ENCODE data around the gene KAT8. TPM values are rescaled to one million over a fixed set of nuclear protein-coding genes. Genes with fewer than 3 reads are reported as not detected.

The KAT8 gene
- total RNA-seq, 1 donor from 2014 or later: 93.7 TPM

DNA sequence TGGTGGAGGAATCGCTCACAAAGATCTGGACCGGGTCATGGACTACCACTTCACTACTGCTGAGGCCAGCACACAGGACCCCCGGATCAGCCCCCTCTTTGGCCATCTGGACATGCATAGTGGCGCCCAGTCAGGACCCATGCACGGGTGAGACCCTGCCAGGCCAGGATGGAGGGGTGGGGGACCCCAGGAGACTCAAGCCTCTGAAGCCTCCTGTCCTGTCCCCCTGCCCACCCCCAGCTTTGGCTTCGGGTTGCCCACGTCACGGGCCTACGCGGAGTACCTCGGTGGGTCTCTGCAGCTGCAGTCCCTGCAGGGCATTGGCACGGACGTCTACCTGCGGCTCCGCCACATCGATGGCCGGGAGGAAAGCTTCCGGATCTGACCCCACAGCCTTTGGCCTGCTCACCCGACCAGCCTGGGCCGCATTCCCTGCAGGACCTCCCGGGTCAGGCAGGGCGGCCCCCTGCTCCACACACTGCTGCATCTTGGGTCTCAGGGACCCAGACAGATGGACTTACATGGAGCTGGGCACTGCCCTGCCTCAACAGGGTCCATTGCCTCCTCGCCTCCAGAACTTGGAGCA is 5.5 kb upstream of the KAT8 start:
- Mint-ChIP-seq H3K4me1 (peaks cover 24% of the 10 kb centered on the region), H3K27ac (no peak overlapping the region), H3K36me3 (ENCODE audit: low read depth) (peaks cover 32% of the 10 kb centered on the region), H3K9me3 (no peaks in the 10 kb centered on the region), H3K4me3 (no peak overlapping the region), H3K27me3 (no peaks in the 10 kb centered on the region)
- ChIA-PET CTCF (no interaction called here), POLR2A (no interaction called here)
- ATAC-seq (ENCODE audit: low read depth) (no peak), DNase-seq (no peak)
- TF ChIP-seq, protein P1, sequence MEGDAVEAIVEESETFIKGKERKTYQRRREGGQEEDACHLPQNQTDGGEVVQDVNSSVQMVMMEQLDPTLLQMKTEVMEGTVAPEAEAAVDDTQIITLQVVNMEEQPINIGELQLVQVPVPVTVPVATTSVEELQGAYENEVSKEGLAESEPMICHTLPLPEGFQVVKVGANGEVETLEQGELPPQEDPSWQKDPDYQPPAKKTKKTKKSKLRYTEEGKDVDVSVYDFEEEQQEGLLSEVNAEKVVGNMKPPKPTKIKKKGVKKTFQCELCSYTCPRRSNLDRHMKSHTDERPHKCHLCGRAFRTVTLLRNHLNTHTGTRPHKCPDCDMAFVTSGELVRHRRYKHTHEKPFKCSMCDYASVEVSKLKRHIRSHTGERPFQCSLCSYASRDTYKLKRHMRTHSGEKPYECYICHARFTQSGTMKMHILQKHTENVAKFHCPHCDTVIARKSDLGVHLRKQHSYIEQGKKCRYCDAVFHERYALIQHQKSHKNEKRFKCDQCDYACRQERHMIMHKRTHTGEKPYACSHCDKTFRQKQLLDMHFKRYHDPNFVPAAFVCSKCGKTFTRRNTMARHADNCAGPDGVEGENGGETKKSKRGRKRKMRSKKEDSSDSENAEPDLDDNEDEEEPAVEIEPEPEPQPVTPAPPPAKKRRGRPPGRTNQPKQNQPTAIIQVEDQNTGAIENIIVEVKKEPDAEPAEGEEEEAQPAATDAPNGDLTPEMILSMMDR (IDR thresholded peaks at IDR 0.05): no peak
- intact Hi-C loops (cut with micrococcal nuclease): loop anchor here (10.0 kb wide), 1 partner anchor 223 kb away; no protein-coding TSS in a partner anchor

DNA sequence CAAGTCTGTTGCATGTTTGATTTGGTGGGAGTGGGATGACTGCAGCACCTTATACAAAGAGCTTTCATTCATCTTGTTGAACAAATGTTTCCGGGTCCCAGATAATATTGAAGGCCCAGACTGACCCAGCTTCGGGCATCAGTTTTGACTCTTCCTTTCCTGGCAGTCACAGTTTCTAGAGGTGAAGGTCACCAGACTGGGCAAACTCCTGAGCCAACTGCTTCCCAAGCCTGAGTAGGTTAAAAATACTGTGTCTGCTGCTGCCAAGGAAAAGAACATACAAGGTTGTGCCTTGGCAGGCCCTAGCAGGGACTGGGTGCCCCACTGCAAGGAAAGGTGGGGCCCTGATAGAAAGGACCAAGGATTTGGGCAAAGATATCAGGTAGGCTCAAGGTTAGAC is 4.8 kb upstream of the KAT8 start:
- intact Hi-C loops (cut with micrococcal nuclease): loop anchor here (10.0 kb wide), 1 partner anchor 222 kb away; no protein-coding TSS in a partner anchor
- DNase-seq (no peak), ATAC-seq (ENCODE audit: low read depth) (no peak)
- H3K27me3 Mint-ChIP-seq: no peaks in the 10 kb centered on the region
- ChIA-PET CTCF (no interaction called here), POLR2A (interaction anchor here (0.6 kb wide), 1 partner anchor 10 kb away, joined by 3 read pairs; no protein-coding TSS in a partner anchor)
- peaks cover 33% of the 10 kb centered on the region for H3K36me3 Mint-ChIP-seq (ENCODE audit: low read depth)
- no peak overlapping the region for H3K27ac Mint-ChIP-seq
- TF ChIP-seq, protein P1 (IDR thresholded peaks at IDR 0.05): no peak
- H3K4me3 Mint-ChIP-seq: no peak overlapping the region
- H3K9me3 Mint-ChIP-seq: no peaks in the 10 kb centered on the region
- H3K4me1 Mint-ChIP-seq: peaks cover 21% of the 10 kb centered on the region

DNA sequence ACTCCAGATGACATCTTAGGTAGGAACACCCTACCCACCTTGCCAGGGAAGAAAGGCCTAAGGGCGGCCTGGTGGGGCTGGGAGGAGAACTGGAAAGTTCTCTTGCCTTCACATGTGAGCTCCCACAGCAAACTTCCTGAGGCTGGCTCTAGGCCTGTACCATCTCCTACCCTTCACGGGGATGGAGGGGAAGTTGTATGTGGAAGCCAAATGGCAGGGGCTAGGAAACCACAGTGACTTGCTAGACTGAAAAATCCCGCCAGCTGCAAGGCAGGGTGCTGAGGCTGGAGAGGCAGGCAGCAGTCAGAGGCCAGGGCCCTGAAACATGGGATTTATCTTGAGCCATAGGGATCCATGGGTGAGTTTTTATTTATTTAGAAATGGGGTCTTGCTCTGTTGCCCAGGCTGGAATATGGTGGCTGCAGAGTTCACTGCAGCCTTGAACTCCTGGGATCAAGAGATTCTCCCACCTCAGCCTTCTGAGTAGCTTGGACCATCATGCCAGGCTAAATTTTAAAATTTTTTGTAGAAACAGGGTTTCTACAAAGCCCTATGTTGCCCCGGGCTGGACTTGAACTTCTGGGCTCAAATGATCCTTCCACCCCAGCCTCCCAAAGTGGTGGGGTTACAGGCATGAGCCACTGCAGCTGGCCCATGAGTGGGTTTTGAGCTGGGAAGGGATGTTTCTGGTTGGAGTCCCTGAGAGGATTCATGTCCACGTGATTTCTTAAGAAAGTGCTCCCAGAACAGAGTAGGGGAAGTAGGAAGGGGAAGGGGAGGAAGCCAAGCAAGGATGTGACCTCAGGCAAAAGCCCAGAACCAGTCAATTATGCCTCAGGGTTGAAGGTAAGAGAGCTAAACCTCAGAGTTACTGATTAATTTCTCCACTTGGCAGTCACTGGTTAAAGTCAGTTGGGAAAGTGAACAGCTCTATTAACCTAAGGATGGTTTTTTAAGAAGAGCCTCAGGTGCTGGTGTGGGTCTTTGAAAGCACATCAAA is 4.0 kb upstream of the KAT8 start:
- peaks cover 23% of the 10 kb centered on the region for H3K4me1 Mint-ChIP-seq
- no peaks in the 10 kb centered on the region for H3K9me3 Mint-ChIP-seq
- H3K4me3 Mint-ChIP-seq: no peak overlapping the region
- DNase-seq (no peak), ATAC-seq (ENCODE audit: low read depth) (no peak)
- POLR2A ChIA-PET: interaction anchor here (0.6 kb wide), 1 partner anchor 10 kb away, joined by 3 read pairs; no protein-coding TSS in a partner anchor
- intact Hi-C loops (cut with micrococcal nuclease): loop anchor here (10.0 kb wide), 1 partner anchor 221 kb away; no protein-coding TSS in a partner anchor
- no peaks in the 10 kb centered on the region for H3K27me3 Mint-ChIP-seq
- peaks cover 38% of the 10 kb centered on the region for H3K36me3 Mint-ChIP-seq (ENCODE audit: low read depth)
- TF ChIP-seq, protein P1 (IDR thresholded peaks at IDR 0.05): no peak
- no peak overlapping the region for H3K27ac Mint-ChIP-seq
- CTCF ChIA-PET: no interaction called here

DNA sequence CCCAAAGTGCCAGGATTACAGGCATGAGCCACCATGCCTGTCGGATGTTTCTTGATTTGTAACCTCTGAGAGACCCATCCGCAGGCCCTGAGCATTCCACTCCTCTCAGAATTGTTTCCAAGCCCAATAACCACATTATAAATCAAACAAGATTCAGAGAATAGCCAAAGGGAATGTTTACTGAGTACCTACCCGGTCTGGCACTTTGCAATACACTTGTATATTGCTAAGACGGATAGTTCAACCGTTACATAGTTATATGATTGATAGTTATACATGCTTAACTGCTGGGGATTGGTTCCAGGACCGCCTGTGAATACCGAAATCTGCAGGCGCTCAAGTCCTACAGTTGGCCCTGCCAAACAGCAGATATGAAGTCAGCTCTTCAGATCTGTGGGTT is 3.0 kb upstream of the KAT8 start:
- intact Hi-C loops (cut with micrococcal nuclease): loop anchor here (10.0 kb wide), 1 partner anchor 220 kb away; no protein-coding TSS in a partner anchor
- CTCF ChIA-PET: no interaction called here
- Mint-ChIP-seq H3K4me1 (peaks cover 25% of the 10 kb centered on the region), H3K9me3 (no peaks in the 10 kb centered on the region), H3K27me3 (no peaks in the 10 kb centered on the region), H3K27ac (no peak overlapping the region), H3K36me3 (ENCODE audit: low read depth) (peaks cover 47% of the 10 kb centered on the region), H3K4me3 (no peak overlapping the region)
- ATAC-seq (ENCODE audit: low read depth) (no peak), DNase-seq (no peak)
- POLR2A ChIA-PET: interaction anchor here (0.7 kb wide), 1 partner anchor 82 kb away, joined by 5 read pairs; no protein-coding TSS in a partner anchor
- TF ChIP-seq, protein P1 (IDR thresholded peaks at IDR 0.05): no peak
